CD14-positive monocyte (primary cell): ENCODE measurements around the gene CD302. TPM values are rescaled to one million over a fixed set of nuclear protein-coding genes. Genes with fewer than 3 reads are reported as not detected.

Experiments
- DNase-seq, 3 donors: peaks; one replicate each; pipeline ENCODE4 v3.0.0-alpha.2; 2011 to 2022
- H2AFZ ChIP-seq: 2 replicates; pipeline ENCODE4 v1.6.0; 2012; ENCODE audit warnings: mild to moderate bottlenecking, low read depth, low read length, inconsistent platforms; ENCODE audit not compliant: insufficient read depth, poor library complexity, severe bottlenecking
- H3K27ac ChIP-seq, 2 donors: 1 replicate in 1 of 2; 2 replicates in 1 of 2; pipeline ENCODE4 v1.5.1; 2012 to 2013; ENCODE audit warnings: low read length in 2 of 2, control low read depth in 1 of 2, inconsistent platforms in 1 of 2, low read depth in 1 of 2, mild to moderate bottlenecking in 1 of 2
- H3K27me3 ChIP-seq, 2 donors: one replicate each; pipeline versions ENCODE4 v1.6.0 to v1.6.1; 2011 to 2013; ENCODE audit warnings: low read length in 2 of 2; ENCODE audit not compliant: control insufficient read depth in 2 of 2, insufficient read depth in 2 of 2
- H3K36me3 ChIP-seq, 2 donors: replicated peaks in 1 of 2; 1 replicate in 1 of 2; 2 replicates in 1 of 2; pipeline versions ENCODE4 v1.5.1 to v1.6.1; 2012 to 2013; ENCODE audit warnings: low read length in 2 of 2, control low read depth in 1 of 2, inconsistent platforms in 1 of 2, mild to moderate bottlenecking in 1 of 2; ENCODE audit not compliant: insufficient read depth in 2 of 2, control insufficient read depth in 1 of 2
- H3K4me1 ChIP-seq, 2 donors: 1 replicate in 1 of 2; 2 replicates in 1 of 2; pipeline versions ENCODE4 v1.5.1 to v1.6.1; 2012 to 2013; ENCODE audit warnings: low read length in 2 of 2, control low read depth in 1 of 2, inconsistent platforms in 1 of 2, mild to moderate bottlenecking in 1 of 2, moderate library complexity in 1 of 2; ENCODE audit not compliant: insufficient read depth in 2 of 2, control insufficient read depth in 1 of 2
- H3K4me2 ChIP-seq: replicated peaks from 2 replicates; pipeline ENCODE3; 2012; ENCODE audit warnings: low read length, moderate library complexity, mild to moderate bottlenecking; ENCODE audit not compliant: poor library complexity, severe bottlenecking; ENCODE audit errors: extremely low read depth
- H3K4me3 ChIP-seq, 3 experiments: fragments of 200-600 bp in 1 of 3; sonication (generic) in 1 of 3; replicated peaks in 1 of 3; 1 replicate in 2 of 3; 2 replicates in 1 of 3; pipeline ENCODE4 v1.5.1; 2011 to 2013; ENCODE audit warnings: low read length in 3 of 3, mild to moderate bottlenecking in 3 of 3, control low read depth in 2 of 3, low read depth in 2 of 3, inconsistent platforms in 1 of 3, moderate library complexity in 1 of 3
- H3K79me2 ChIP-seq: 2 replicates; pipeline ENCODE4 v1.6.0; 2012; ENCODE audit warnings: mild to moderate bottlenecking, control low read depth, inconsistent platforms, low read length, moderate library complexity; ENCODE audit not compliant: insufficient read depth
- H3K9ac ChIP-seq: 2 replicates; pipeline ENCODE4 v1.6.0; 2017; ENCODE audit warnings: low read length, mild to moderate bottlenecking; ENCODE audit not compliant: insufficient read depth, poor library complexity, severe bottlenecking
- H3K9me3 ChIP-seq, 2 donors: replicated peaks in 1 of 2; 1 replicate in 1 of 2; 2 replicates in 1 of 2; pipeline versions ENCODE4 v1.5.1 to v1.6.1; 2012 to 2013; ENCODE audit warnings: low read length in 2 of 2, control low read depth in 1 of 2; ENCODE audit not compliant: control insufficient read depth in 1 of 2, insufficient read depth in 1 of 2
- H4K20me1 ChIP-seq: 2 replicates; pipeline ENCODE4 v1.6.0; 2012; ENCODE audit warnings: mild to moderate bottlenecking, low read length, control low read depth, moderate library complexity; ENCODE audit not compliant: insufficient read depth
- H3K27ac Mint-ChIP-seq, 7 donors: one replicate each; pipeline ENCODE4 v1.8.0; 2020; ENCODE audit warnings: mild to moderate bottlenecking in 7 of 7, mixed read lengths in 7 of 7, moderate library complexity in 6 of 7, inconsistent platforms in 2 of 7
- H3K27me3 Mint-ChIP-seq, 3 donors: one replicate each; pipeline ENCODE4 v1.8.0; 2021 to 2022; ENCODE audit warnings: low read depth in 3 of 3, mild to moderate bottlenecking in 3 of 3, mixed read lengths in 3 of 3, moderate library complexity in 3 of 3, inconsistent platforms in 1 of 3
- H3K36me3 Mint-ChIP-seq, 2 donors: one replicate each; pipeline ENCODE4 v1.8.0; 2020; ENCODE audit warnings: mixed read lengths in 2 of 2, inconsistent platforms in 1 of 2, mild to moderate bottlenecking in 1 of 2
- H3K4me1 Mint-ChIP-seq: one replicate; pipeline ENCODE4 v1.8.0; 2020; ENCODE audit warnings: mild to moderate bottlenecking, mixed read lengths
- H3K4me3 Mint-ChIP-seq, 2 donors: one replicate each; pipeline ENCODE4 v1.8.0; 2020; ENCODE audit warnings: mild to moderate bottlenecking in 2 of 2, mixed read lengths in 2 of 2, moderate library complexity in 1 of 2
- H3K9me3 Mint-ChIP-seq, 7 donors: one replicate each; pipeline ENCODE4 v1.8.0; 2020 to 2022; ENCODE audit warnings: mixed read lengths in 7 of 7, mild to moderate bottlenecking in 6 of 7, moderate library complexity in 6 of 7, inconsistent platforms in 2 of 7
- WGBS: methylation state at CpG from one replicate; pipeline ENCODE4 v1.1.5; 2013; ENCODE audit warnings: missing lambda C conversion rate; ENCODE audit not compliant: insufficient coverage; 5-methylcytosine and 5-hydroxymethylcytosine counted together
- intact Hi-C, 2 donors: fragments of 100-400 bp; cut with micrococcal nuclease; formaldehyde crosslinking; loops; one replicate each; pipeline versions ENCODE4 v1.15.0 to v1.15.1; 2023
- polyA plus RNA-seq, 3 donors: library from polyadenylated mRNA; depleted of rRNA in 1 of 3; unstranded in 2 of 3; stranded (reverse) in 1 of 3; fragments of 300-500 nt in 2 of 3; fragments of >200 nt in 1 of 3; fragmentation: Illumina TruSeq in 2 of 3; gene quantifications; 1 replicate in 2 of 3; 2 replicates in 1 of 3; pipeline ENCODE4 v1.2.3, GENCODE V29; 2012 to 2021
- TF ChIP-seq, protein P1 (sequence below): fragments of 200-600 bp; IDR thresholded peaks from one replicate; pipeline ENCODE4 v1.8.0; 2022; ENCODE audit warnings: antibody characterized with exemption, mild to moderate bottlenecking

CD302 gene
- polyA plus RNA-seq, 3 donors = 90.3 to 214 (median 146) TPM

DNA sequence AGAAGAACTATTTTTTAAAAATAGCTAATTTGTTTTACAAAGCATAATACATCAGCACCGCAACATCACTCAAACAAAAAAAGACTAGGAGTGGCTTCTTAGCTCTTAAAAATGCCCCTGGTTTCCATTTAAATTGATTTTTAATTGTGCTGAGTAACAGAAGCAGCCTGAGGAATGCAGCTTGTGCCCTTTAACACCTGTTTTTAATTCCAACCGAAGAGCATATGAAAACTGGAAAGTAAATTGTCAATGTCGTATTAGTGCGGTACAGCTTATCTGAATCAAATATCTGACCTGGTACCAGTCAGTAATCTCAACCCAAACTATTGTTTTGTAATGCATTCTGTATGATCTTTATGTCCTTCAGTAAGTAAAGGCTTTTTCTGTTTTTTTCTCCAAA is 13.2 kb upstream of the CD302 start:
- TF ChIP-seq, protein P1, sequence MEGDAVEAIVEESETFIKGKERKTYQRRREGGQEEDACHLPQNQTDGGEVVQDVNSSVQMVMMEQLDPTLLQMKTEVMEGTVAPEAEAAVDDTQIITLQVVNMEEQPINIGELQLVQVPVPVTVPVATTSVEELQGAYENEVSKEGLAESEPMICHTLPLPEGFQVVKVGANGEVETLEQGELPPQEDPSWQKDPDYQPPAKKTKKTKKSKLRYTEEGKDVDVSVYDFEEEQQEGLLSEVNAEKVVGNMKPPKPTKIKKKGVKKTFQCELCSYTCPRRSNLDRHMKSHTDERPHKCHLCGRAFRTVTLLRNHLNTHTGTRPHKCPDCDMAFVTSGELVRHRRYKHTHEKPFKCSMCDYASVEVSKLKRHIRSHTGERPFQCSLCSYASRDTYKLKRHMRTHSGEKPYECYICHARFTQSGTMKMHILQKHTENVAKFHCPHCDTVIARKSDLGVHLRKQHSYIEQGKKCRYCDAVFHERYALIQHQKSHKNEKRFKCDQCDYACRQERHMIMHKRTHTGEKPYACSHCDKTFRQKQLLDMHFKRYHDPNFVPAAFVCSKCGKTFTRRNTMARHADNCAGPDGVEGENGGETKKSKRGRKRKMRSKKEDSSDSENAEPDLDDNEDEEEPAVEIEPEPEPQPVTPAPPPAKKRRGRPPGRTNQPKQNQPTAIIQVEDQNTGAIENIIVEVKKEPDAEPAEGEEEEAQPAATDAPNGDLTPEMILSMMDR = no peak
- H2AFZ ChIP-seq = no peak overlapping the region
- H3K36me3 ChIP-seq = peaks cover 10 to 35% of the 10 kb centered on the region in 2 donors
- H3K4me3 ChIP-seq = no peak overlapping the region
- no peak overlapping the region for H3K27ac Mint-ChIP-seq
- peaks cover 8 to 20% of the 10 kb centered on the region in 2 donors for H3K4me1 ChIP-seq
- peaks cover 18% of the 10 kb centered on the region for H3K4me1 Mint-ChIP-seq
- H3K27me3 ChIP-seq = no peaks in the 10 kb centered on the region
- peaks cover 0 to 4% (median 0%) of the 10 kb centered on the region in 7 donors for H3K9me3 Mint-ChIP-seq
- H3K4me2 ChIP-seq = no peak overlapping the region
- no peak overlapping the region for H3K9ac ChIP-seq
- intact Hi-C loops = no loop called here
- H3K9me3 ChIP-seq = no peaks in the 10 kb centered on the region
- no peak overlapping the region for H3K27ac ChIP-seq
- H3K4me3 Mint-ChIP-seq = no peak overlapping the region
- no peaks in the 10 kb centered on the region for H4K20me1 ChIP-seq
- peaks cover 27 to 30% of the 10 kb centered on the region in 2 donors for H3K36me3 Mint-ChIP-seq
- H3K79me2 ChIP-seq = no peaks in the 10 kb centered on the region
- no peak for DNase-seq
- WGBS = no CpG with 5 or more reads among the region's 4 CpGs
- H3K27me3 Mint-ChIP-seq = peaks cover 0 to 3% (median 0%) of the 10 kb centered on the region in 3 donors

DNA sequence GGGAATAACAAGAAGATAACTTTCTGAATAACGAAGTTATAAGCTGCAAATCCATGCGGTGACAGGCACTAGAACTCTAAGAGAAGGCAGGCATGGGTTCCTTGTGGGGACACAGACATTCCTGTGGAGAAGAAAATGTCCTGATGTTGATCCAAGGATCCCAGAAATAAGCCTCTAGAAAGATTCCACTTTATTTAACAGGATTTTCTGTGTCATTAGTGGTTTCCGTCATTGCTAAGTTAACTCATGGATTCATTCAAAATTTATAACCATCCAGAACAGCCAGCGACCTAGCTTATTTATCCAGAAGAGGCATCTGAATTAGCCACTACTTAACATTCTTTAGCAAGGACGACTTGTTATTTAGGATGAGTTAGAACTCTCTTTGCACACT is 10.0 kb upstream of the CD302 start:
- Histone ChIP-seq H2AFZ (no peak overlapping the region), H3K4me2 (no peak overlapping the region), H3K79me2 (peaks cover 2% of the 10 kb centered on the region), H4K20me1 (no peaks in the 10 kb centered on the region), H3K4me1 (peaks cover 8 to 19% of the 10 kb centered on the region in 2 donors), H3K36me3 (peaks cover 5 to 16% of the 10 kb centered on the region in 2 donors), H3K27ac (no peak overlapping the region), H3K27me3 (no peaks in the 10 kb centered on the region), H3K9me3 (no peaks in the 10 kb centered on the region), H3K4me3 (no peak overlapping the region), H3K9ac (no peak overlapping the region)
- intact Hi-C loops = loop anchor here in 1 of 2 donors (10.0 kb wide), 1 partner anchor 53 kb away; no protein-coding TSS in a partner anchor
- H3K27me3 Mint-ChIP-seq = no peaks in the 10 kb centered on the region
- H3K9me3 Mint-ChIP-seq = no peaks in the 10 kb centered on the region
- peaks cover 19% of the 10 kb centered on the region for H3K4me1 Mint-ChIP-seq
- no peak overlapping the region for H3K4me3 Mint-ChIP-seq
- WGBS = 93% methylated on average over 2 of the region's 5 CpGs
- no peak for DNase-seq
- H3K27ac Mint-ChIP-seq = no peak overlapping the region
- H3K36me3 Mint-ChIP-seq = peaks cover 16 to 19% of the 10 kb centered on the region in 2 donors
- TF ChIP-seq, protein P1 = no peak
